Measurements from ENCODE around the gene DHDH. TPM values are rescaled to one million over a fixed set of nuclear protein-coding genes. Genes with fewer than 3 reads are reported as not detected.

DHDH gene
- total and polyA plus RNA-seq, 2 of the 13 experiments (the other 11 are each of a cell fraction or from before 2014, with no cell fraction given) = 0.13 to 0.91 TPM

DNA sequence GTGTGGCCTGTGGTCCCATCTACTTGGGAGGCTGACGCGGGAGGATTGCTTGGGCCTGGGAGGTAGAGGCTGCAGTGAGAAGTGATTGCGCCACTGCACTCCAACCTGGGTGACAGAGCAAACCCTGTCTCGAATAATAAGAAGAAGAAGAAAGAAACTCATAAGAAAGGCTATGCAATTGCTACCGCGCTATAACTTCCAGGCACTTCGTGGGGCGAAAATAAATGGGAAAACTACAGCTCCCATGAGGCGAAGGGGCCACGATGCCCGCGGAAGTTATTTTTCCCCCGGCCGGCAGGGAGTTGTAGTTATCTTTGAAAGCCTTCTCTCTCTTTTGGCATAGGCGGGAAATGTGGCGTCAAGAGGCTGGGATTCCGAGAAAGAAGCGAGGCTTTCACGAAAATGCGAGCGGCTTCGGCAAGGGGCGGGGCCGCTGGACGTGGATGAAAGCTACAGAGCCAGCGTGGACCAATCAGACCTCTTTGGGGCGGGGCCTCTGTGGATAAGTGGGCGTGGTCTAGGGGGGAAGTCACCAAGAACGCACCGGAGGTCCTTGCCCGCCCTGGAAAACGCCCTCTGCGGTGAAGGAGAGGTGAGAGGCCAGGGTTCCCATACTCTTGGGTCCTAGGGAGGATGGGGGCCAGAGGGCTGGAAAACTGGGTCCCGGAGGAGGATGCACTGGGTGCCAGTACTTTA is 33.6 kb upstream of the DHDH start, which contains the start of gene NUCB1 (continued):
- TF ChIP-seq CEBPZ (IDR thresholded peaks at IDR 0.05; ENCODE audit: low read length) (no peak), EEA1 (CRISPR knock-in tag; IDR thresholded peaks at IDR 0.05; ENCODE audit: borderline replicate concordance) (no peak), ZBTB38 (CRISPR knock-in tag; IDR thresholded peaks at IDR 0.05) (no peak), ZNF138 (CRISPR knock-in tag; IDR thresholded peaks at IDR 0.05; ENCODE audit: low read depth) (no peak), SNAPC4 (CRISPR knock-in tag; IDR thresholded peaks at IDR 0.05) (peak; percentile 74), ZNF326 (CRISPR knock-in tag; IDR thresholded peaks at IDR 0.05; ENCODE audit: borderline replicate concordance) (no peak), ZNF362 (CRISPR knock-in tag; IDR thresholded peaks at IDR 0.05; ENCODE audit: borderline replicate concordance) (peak; percentile 43; the same call in 1 of the 2 replicates), ZNF569 (CRISPR knock-in tag; IDR thresholded peaks at IDR 0.05; ENCODE audit: borderline replicate concordance) (0 out of 2 replicates have a peak, but pooled peaks have one; percentile 79), ZNF607 (CRISPR knock-in tag; IDR thresholded peaks at IDR 0.05; ENCODE audit: borderline replicate concordance) (0 out of 2 replicates have a peak, but pooled peaks have one; percentile 27), TBX2 (CRISPR knock-in tag; IDR thresholded peaks at IDR 0.05; ENCODE audit: borderline replicate concordance) (peak; percentile 49; the same call in 1 of the 2 replicates), IRF2 (CRISPR knock-in tag; IDR thresholded peaks at IDR 0.05) (peak; percentile 76; the same call in 1 of the 2 replicates), GFI1 (CRISPR knock-in tag; IDR thresholded peaks at IDR 0.05; ENCODE audit: borderline replicate concordance) (peak; percentile 47; the same call in 1 of the 2 replicates), MYPOP (CRISPR knock-in tag; IDR thresholded peaks at IDR 0.05) (peak; percentile 63; the same call in 1 of the 2 replicates), GABPA (IDR thresholded peaks at IDR 0.05; ENCODE audit: low read depth, low read length) (peak; percentile 58), GABPA (CRISPR knock-in tag; IDR thresholded peaks at IDR 0.05; ENCODE audit: low read depth) (peak; percentile 94)
- TF ChIP-seq, protein P1, sequence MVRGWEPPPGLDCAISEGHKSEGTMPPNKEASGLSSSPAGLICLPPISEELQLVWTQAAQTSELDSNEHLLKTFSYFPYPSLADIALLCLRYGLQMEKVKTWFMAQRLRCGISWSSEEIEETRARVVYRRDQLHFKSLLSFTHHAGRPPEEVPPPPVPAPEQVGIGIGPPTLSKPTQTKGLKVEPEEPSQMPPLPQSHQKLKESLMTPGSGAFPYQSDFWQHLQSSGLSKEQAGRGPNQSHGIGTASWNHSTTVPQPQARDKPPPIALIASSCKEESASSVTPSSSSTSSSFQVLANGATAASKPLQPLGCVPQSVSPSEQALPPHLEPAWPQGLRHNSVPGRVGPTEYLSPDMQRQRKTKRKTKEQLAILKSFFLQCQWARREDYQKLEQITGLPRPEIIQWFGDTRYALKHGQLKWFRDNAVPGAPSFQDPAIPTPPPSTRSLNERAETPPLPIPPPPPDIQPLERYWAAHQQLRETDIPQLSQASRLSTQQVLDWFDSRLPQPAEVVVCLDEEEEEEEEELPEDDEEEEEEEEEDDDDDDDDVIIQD (CRISPR knock-in tag; IDR thresholded peaks at IDR 0.05; ENCODE audit: low read depth) = no peak; the same call in 1 of the 2 replicates
